Panc1 (cell line): ENCODE measurements around the gene CCM2L. TPM values are rescaled to one million over a fixed set of nuclear protein-coding genes. Genes with fewer than 3 reads are reported as not detected.

Experiments
- ATAC-seq: fragments of 200-7000 bp; cut with Tn5 transposase; 2 replicates; pipeline ENCODE4 v1.9.1; 2020; ENCODE audit warnings: mild to moderate bottlenecking, moderate library complexity
- BruUV-seq: library from RNA; stranded (reverse); fragments of 400-500 nt; replicated peaks from 2 replicates; lab custom pipeline; 2021; lab: Mats Ljungman, UMichigan
- CTCF ChIA-PET: fragments of 300-600 bp; sonication (Branson Sonifier 250); formaldehyde crosslinking; loops from one replicate; lab custom pipeline; 2022; ENCODE audit warnings: antibody characterized with exemption; lab: Charles Lee
- POLR2A ChIA-PET: fragments of 300-600 bp; sonication (Branson Sonifier 250); formaldehyde crosslinking; loops from one replicate; lab custom pipeline; 2022; ENCODE audit warnings: antibody characterized with exemption; lab: Charles Lee
- DNase-seq: peaks from one replicate; pipeline ENCODE4 v3.0.0-alpha.2; 2010; ENCODE audit warnings: low read depth, low spot score
- H3K27ac ChIP-seq: 2 replicates; pipeline ENCODE4 v1.5.1; 2011; ENCODE audit warnings: mild to moderate bottlenecking, low read length, inconsistent platforms
- H3K27me3 ChIP-seq: fragments of 200-500 bp; sonication (Bioruptor generic); 2 replicates; pipeline ENCODE4 v1.6.0; 2014; ENCODE audit warnings: low read length, inconsistent platforms; ENCODE audit not compliant: control insufficient read depth, insufficient read depth
- H3K36me3 ChIP-seq: fragments of 200-500 bp; sonication (Bioruptor generic); 2 replicates; pipeline ENCODE4 v1.5.1; 2014; ENCODE audit warnings: inconsistent platforms, mild to moderate bottlenecking, low read length, moderate library complexity; ENCODE audit not compliant: control insufficient read depth, insufficient read depth
- H3K4me1 ChIP-seq: 2 replicates; pipeline ENCODE4 v1.5.1; 2011; ENCODE audit warnings: inconsistent platforms, mild to moderate bottlenecking, low read length, moderate library complexity; ENCODE audit not compliant: control insufficient read depth, insufficient read depth
- H3K4me3 ChIP-seq, 2 experiments: 2 replicates each; pipeline ENCODE4 v1.5.1; 2011 to 2012; ENCODE audit warnings: low read depth in 2 of 2, low read length in 2 of 2, mild to moderate bottlenecking in 2 of 2, inconsistent platforms in 1 of 2, moderate library complexity in 1 of 2
- H3K9me3 ChIP-seq: fragments of 200-500 bp; sonication (Bioruptor generic); 2 replicates; pipeline ENCODE4 v1.5.1; 2014; ENCODE audit warnings: low read depth, mild to moderate bottlenecking, inconsistent platforms, low read length, moderate library complexity; ENCODE audit not compliant: control insufficient read depth, insufficient read depth
- POLR2AphosphoS5 ChIP-seq: IDR thresholded peaks from 2 replicates; pipeline ENCODE4 v1.6.1; 2012; ENCODE audit warnings: mild to moderate bottlenecking, low read depth, low read length, moderate library complexity
- SIN3A ChIP-seq: IDR thresholded peaks from 2 replicates; pipeline ENCODE4 v1.6.1; 2012; ENCODE audit warnings: low read depth, mild to moderate bottlenecking, low read length, moderate library complexity, borderline replicate concordance; ENCODE audit not compliant: insufficient read depth
- TCF7L2 ChIP-seq: IDR thresholded peaks from 2 replicates; pipeline ENCODE4 v1.6.1; 2011; ENCODE audit warnings: mild to moderate bottlenecking, low read depth, low read length, inconsistent platforms
- in situ Hi-C: cut with HindIII; loops from 2 replicates; pipeline ENCODE4 v1.10.0; 2016; ENCODE audit warnings: low sequenced_read_pairs, low pct_unique_long_range_greater_than_20kb
- intact Hi-C: fragments of 100-400 bp; cut with micrococcal nuclease; formaldehyde crosslinking; loops from one replicate; pipeline ENCODE4 v1.10.0; 2022; ENCODE audit not compliant: unreplicated experiment
- total RNA-seq: library from RNA; stranded (reverse); gene quantifications from one replicate; pipeline ENCODE4 v1.2.1, GENCODE V29; 2021; ENCODE audit not compliant: unreplicated experiment
- TF ChIP-seq, protein P1 (sequence below), 2 experiments: IDR thresholded peaks; 2 replicates each; pipeline ENCODE4 v1.6.1; 2011 to 2012; ENCODE audit warnings: low read depth in 2 of 2, control low read depth in 1 of 2, low read length in 1 of 2, mild to moderate bottlenecking in 1 of 2, moderate library complexity in 1 of 2; ENCODE audit not compliant: insufficient read depth in 1 of 2
- TF ChIP-seq, protein P2 (sequence below): fragments of 450-650 bp; IDR thresholded peaks from 2 replicates; pipeline ENCODE4 v1.5.1; 2017; ENCODE audit warnings: mild to moderate bottlenecking

Gene CCM2L
- total RNA-seq, 1 experiment from 2014 or later, result 45.4 TPM

- intact Hi-C loops, result no loop called here
Observed at GRCh38 chr20:31979713-31980426, 30.4 kb upstream of the CCM2L start.

DNA sequence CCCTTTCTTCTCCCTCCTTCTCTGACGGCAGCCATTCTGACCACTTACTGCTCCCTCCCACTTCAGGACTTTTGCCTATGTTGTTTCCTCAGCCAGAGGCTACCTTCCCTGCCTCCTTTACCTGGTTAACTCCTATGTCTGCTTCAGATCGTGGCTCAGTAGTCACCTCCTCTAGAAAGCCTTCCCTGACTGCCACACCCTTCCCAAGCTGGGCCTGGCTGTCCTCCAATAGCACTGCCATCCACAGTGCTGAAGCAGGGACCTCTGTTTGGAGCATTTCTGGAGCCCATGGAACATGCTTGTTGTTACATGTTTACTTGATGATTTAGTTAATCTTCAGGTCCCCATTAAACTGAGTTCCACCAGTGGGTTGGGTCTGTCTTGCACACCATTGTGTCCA is 28.5 kb upstream of the CCM2L start:
- ATAC-seq (no peak), DNase-seq (no peak)
- Histone ChIP-seq H3K27ac (peak overlapping the region; percentile 41; the same call in 1 of the 2 replicates), H3K36me3 (no peaks in the 10 kb centered on the region), H3K4me3 (no peak overlapping the region), H3K27me3 (no peaks in the 10 kb centered on the region), H3K4me1 (peaks cover 29% of the 10 kb centered on the region), H3K9me3 (no peaks in the 10 kb centered on the region)
- ChIA-PET CTCF (no interaction called here), POLR2A (no interaction called here)
- TF ChIP-seq SIN3A, result no peak
- TF ChIP-seq POLR2AphosphoS5, result no peak
- no peak for TF ChIP-seq TCF7L2
- TF ChIP-seq, protein P1, sequence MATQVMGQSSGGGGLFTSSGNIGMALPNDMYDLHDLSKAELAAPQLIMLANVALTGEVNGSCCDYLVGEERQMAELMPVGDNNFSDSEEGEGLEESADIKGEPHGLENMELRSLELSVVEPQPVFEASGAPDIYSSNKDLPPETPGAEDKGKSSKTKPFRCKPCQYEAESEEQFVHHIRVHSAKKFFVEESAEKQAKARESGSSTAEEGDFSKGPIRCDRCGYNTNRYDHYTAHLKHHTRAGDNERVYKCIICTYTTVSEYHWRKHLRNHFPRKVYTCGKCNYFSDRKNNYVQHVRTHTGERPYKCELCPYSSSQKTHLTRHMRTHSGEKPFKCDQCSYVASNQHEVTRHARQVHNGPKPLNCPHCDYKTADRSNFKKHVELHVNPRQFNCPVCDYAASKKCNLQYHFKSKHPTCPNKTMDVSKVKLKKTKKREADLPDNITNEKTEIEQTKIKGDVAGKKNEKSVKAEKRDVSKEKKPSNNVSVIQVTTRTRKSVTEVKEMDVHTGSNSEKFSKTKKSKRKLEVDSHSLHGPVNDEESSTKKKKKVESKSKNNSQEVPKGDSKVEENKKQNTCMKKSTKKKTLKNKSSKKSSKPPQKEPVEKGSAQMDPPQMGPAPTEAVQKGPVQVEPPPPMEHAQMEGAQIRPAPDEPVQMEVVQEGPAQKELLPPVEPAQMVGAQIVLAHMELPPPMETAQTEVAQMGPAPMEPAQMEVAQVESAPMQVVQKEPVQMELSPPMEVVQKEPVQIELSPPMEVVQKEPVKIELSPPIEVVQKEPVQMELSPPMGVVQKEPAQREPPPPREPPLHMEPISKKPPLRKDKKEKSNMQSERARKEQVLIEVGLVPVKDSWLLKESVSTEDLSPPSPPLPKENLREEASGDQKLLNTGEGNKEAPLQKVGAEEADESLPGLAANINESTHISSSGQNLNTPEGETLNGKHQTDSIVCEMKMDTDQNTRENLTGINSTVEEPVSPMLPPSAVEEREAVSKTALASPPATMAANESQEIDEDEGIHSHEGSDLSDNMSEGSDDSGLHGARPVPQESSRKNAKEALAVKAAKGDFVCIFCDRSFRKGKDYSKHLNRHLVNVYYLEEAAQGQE (IDR thresholded peaks at IDR 0.05; ENCODE audit: insufficient read depth in 1 of 2, low read depth in 2 of 2, low read length in 1 of 2), result peak in 1 of 2 experiments; percentile 54; a peak in 1 of 4 replicates
- TF ChIP-seq, protein P2, sequence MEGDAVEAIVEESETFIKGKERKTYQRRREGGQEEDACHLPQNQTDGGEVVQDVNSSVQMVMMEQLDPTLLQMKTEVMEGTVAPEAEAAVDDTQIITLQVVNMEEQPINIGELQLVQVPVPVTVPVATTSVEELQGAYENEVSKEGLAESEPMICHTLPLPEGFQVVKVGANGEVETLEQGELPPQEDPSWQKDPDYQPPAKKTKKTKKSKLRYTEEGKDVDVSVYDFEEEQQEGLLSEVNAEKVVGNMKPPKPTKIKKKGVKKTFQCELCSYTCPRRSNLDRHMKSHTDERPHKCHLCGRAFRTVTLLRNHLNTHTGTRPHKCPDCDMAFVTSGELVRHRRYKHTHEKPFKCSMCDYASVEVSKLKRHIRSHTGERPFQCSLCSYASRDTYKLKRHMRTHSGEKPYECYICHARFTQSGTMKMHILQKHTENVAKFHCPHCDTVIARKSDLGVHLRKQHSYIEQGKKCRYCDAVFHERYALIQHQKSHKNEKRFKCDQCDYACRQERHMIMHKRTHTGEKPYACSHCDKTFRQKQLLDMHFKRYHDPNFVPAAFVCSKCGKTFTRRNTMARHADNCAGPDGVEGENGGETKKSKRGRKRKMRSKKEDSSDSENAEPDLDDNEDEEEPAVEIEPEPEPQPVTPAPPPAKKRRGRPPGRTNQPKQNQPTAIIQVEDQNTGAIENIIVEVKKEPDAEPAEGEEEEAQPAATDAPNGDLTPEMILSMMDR, result no peak
- in situ Hi-C loops (no loop called here), intact Hi-C loops (no loop called here)
- BruUV-seq, result no TSS peak

More at GRCh38 chr20:31979713-31980426, 30.4 kb upstream of the CCM2L start:
- TF ChIP-seq SIN3A (no peak), POLR2AphosphoS5 (no peak), TCF7L2 (no peak)
- TF ChIP-seq, protein P2, result no peak
- TF ChIP-seq, protein P1 (IDR thresholded peaks at IDR 0.05; ENCODE audit: insufficient read depth in 1 of 2, low read depth in 2 of 2, low read length in 1 of 2), result no peak
- BruUV-seq, result no TSS peak
- peaks cover 41% of the 10 kb centered on the region for H3K4me1 ChIP-seq
- H3K4me3 ChIP-seq, result no peak overlapping the region
- H3K27ac ChIP-seq, result peak overlapping the region; percentile 48; the same call in 1 of the 2 replicates
- H3K36me3 ChIP-seq, result no peaks in the 10 kb centered on the region
- H3K9me3 ChIP-seq, result no peaks in the 10 kb centered on the region
- CTCF ChIA-PET, result interaction anchor here (0.6 kb wide), 1 partner anchor 105 kb away, joined by 8 read pairs; no protein-coding TSS in a partner anchor
- POLR2A ChIA-PET, result no interaction called here
- DNase-seq, result no peak
- no peak for ATAC-seq
- no peaks in the 10 kb centered on the region for H3K27me3 ChIP-seq
- in situ Hi-C loops, result no loop called here
